PC-3 (cell line): ENCODE data around the gene RBM15B. TPM values are rescaled to one million over a fixed set of nuclear protein-coding genes. Genes with fewer than 3 reads are reported as not detected.

ENCODE experiments used
- ATAC-seq: fragments of 200-7000 bp; cut with Tn5 transposase; 2 replicates; pipeline ENCODE4 v1.9.1; 2020; ENCODE audit warnings: mild to moderate bottlenecking, moderate library complexity
- BruUV-seq: library from RNA; stranded (reverse); fragments of 400-500 nt; replicated peaks from 2 replicates; lab custom pipeline; 2021; lab: Mats Ljungman, UMichigan
- CTCF ChIA-PET: fragments of 300-600 bp; sonication (Branson Sonifier 250); formaldehyde crosslinking; loops from one replicate; lab custom pipeline; 2022; ENCODE audit warnings: antibody characterized with exemption; lab: Charles Lee
- POLR2A ChIA-PET: fragments of 300-600 bp; sonication (Branson Sonifier 250); formaldehyde crosslinking; loops from one replicate; lab custom pipeline; 2022; ENCODE audit warnings: antibody characterized with exemption; ENCODE audit not compliant: unreplicated experiment; lab: Charles Lee
- DNase-seq: peaks from one replicate; pipeline ENCODE4 v3.0.0-alpha.2; 2015
- H2AFZ ChIP-seq: fragments of 300-600 bp; sonication (generic); 2 replicates; pipeline ENCODE4 v1.6.0; 2016; ENCODE audit warnings: antibody characterized with exemption, low read length
- H3F3A ChIP-seq: fragments of 300-600 bp; sonication (generic); one replicate; pipeline ENCODE4 v1.6.0; 2017; ENCODE audit warnings: antibody characterized with exemption, low read length, control low read depth, mild to moderate bottlenecking; ENCODE audit not compliant: unreplicated experiment
- H3K27ac ChIP-seq: fragments of 300-600 bp; sonication (generic); 2 replicates; pipeline ENCODE4 v1.5.1; 2016; ENCODE audit warnings: mild to moderate bottlenecking, low read length
- H3K27me3 ChIP-seq: fragments of 300-600 bp; sonication (generic); 2 replicates; pipeline ENCODE4 v1.6.1; 2016; ENCODE audit warnings: low read length, mixed read lengths
- H3K36me3 ChIP-seq: fragments of 300-600 bp; sonication (generic); 2 replicates; pipeline ENCODE4 v1.6.1; 2016; ENCODE audit warnings: low read depth, mixed run types, low read length, mixed read lengths
- H3K4me1 ChIP-seq: fragments of 300-600 bp; sonication (generic); 2 replicates; pipeline ENCODE4 v1.5.1; 2016; ENCODE audit warnings: low read length; ENCODE audit not compliant: insufficient read depth
- H3K4me2 ChIP-seq: fragments of 300-600 bp; sonication (generic); 2 replicates; pipeline ENCODE4 v1.6.0; 2016; ENCODE audit warnings: low read length
- H3K4me3 ChIP-seq: fragments of 300-600 bp; sonication (generic); 2 replicates; pipeline ENCODE4 v1.5.1; 2016; ENCODE audit warnings: mild to moderate bottlenecking, low read length, mixed read lengths
- H3K79me2 ChIP-seq: fragments of 300-600 bp; sonication (generic); 2 replicates; pipeline ENCODE4 v1.6.1; 2017; ENCODE audit warnings: low read length, mixed read lengths
- H3K9ac ChIP-seq: fragments of 300-600 bp; sonication (generic); 2 replicates; pipeline ENCODE4 v1.6.0; 2016; ENCODE audit warnings: mild to moderate bottlenecking, low read length
- H3K9me2 ChIP-seq: fragments of 300-600 bp; sonication (generic); replicated peaks from 2 replicates; pipeline ENCODE4 v1.6.1; 2016; ENCODE audit warnings: mixed run types, low read length, mixed read lengths
- H3K9me3 ChIP-seq: fragments of 300-600 bp; sonication (generic); 2 replicates; pipeline ENCODE4 v1.6.1; 2016; ENCODE audit warnings: low read length, mixed read lengths
- H4K20me1 ChIP-seq: fragments of 300-600 bp; sonication (generic); 2 replicates; pipeline ENCODE4 v1.6.1; 2016; ENCODE audit warnings: low read length, mixed read lengths
- EZH2 ChIP-seq: fragments of 300-600 bp; sonication (generic); IDR thresholded peaks from one replicate; pipeline ENCODE4 v1.6.1; 2017; ENCODE audit warnings: antibody characterized with exemption, mild to moderate bottlenecking, low read length; ENCODE audit not compliant: unreplicated experiment
- EZH2phosphoT487 ChIP-seq: fragments of 300-600 bp; sonication (generic); IDR thresholded peaks from 2 replicates; pipeline ENCODE4 v1.6.1; 2018; ENCODE audit warnings: mild to moderate bottlenecking, antibody characterized with exemption, low read length, borderline replicate concordance
- intact Hi-C: fragments of 100-400 bp; cut with micrococcal nuclease; formaldehyde crosslinking; loops from 2 replicates; pipeline ENCODE4 v1.9.0; 2023
- total RNA-seq: library from RNA; depleted of rRNA; stranded (reverse); fragments of >200 nt; gene quantifications from 2 replicates; pipeline ENCODE4 v1.2.3, GENCODE V29; 2014
- TF ChIP-seq, protein P1 (sequence below): fragments of 300-600 bp; sonication (generic); conservative IDR thresholded peaks from 2 replicates; pipeline ENCODE4 v1.5.1; 2017; ENCODE audit warnings: antibody characterized with exemption, low read depth, mild to moderate bottlenecking, low read length

The RBM15B gene
- total RNA-seq, 1 experiment from 2014 or later: 31.1 TPM

DNA sequence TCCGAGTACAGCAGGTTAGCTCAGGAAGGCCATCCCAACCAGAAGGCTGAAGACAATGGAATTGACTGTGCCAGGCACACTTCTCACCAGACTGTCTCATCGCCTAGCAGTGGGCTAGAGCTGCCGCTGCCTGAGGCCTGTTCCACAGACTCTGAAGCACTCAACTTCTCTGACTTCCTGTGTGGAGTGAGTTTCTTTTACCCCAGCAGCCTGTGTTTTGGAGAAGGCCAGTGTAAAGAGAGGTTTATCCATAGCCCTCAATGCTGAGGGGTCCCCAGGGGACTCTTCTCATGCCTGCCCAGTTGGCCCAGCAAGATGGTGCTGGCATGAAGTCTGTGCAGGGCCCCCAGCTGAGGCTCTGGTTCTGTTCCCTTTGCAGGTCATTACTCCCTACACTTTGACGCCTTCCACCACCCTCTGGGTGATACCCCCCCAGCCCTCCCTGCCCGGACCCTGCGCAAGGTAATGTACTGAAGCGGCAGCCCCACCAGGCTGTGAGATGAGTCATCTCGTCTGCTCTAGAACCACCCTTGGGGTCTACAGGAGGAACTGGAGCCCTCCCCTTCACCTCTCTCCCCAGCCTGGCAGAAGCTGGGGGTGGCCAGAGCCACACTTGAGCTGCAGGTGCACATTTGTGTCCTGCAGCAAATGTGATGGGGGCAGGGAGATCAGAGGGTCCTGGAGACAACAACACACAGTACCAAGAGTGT is 11.2 kb upstream of the RBM15B start:
- no peaks in the 10 kb centered on the region for H3K27me3 ChIP-seq
- H3K9me2 ChIP-seq: no peaks in the 10 kb centered on the region
- no TSS peak for BruUV-seq
- H3K79me2 ChIP-seq: peaks cover 16% of the 10 kb centered on the region
- no peak overlapping the region for H3K27ac ChIP-seq
- CTCF ChIA-PET: interaction anchor here (1.0 kb wide), 1 partner anchor 279 kb away, joined by 3 read pairs; no protein-coding TSS in a partner anchor
- POLR2A ChIA-PET: no interaction called here
- H2AFZ ChIP-seq: no peak overlapping the region
- no peak for DNase-seq
- peaks cover 8% of the 10 kb centered on the region; the same call in 1 of the 2 replicates for H3K4me1 ChIP-seq
- no peak for ATAC-seq
- no peaks in the 10 kb centered on the region for H3K36me3 ChIP-seq
- TF ChIP-seq EZH2phosphoT487: no peak
- TF ChIP-seq EZH2: no peak
- TF ChIP-seq, protein P1, sequence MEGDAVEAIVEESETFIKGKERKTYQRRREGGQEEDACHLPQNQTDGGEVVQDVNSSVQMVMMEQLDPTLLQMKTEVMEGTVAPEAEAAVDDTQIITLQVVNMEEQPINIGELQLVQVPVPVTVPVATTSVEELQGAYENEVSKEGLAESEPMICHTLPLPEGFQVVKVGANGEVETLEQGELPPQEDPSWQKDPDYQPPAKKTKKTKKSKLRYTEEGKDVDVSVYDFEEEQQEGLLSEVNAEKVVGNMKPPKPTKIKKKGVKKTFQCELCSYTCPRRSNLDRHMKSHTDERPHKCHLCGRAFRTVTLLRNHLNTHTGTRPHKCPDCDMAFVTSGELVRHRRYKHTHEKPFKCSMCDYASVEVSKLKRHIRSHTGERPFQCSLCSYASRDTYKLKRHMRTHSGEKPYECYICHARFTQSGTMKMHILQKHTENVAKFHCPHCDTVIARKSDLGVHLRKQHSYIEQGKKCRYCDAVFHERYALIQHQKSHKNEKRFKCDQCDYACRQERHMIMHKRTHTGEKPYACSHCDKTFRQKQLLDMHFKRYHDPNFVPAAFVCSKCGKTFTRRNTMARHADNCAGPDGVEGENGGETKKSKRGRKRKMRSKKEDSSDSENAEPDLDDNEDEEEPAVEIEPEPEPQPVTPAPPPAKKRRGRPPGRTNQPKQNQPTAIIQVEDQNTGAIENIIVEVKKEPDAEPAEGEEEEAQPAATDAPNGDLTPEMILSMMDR: no peak
- no peaks in the 10 kb centered on the region for H3F3A ChIP-seq
- H3K9ac ChIP-seq: no peak overlapping the region
- no peaks in the 10 kb centered on the region for H4K20me1 ChIP-seq
- intact Hi-C loops: loop anchor here (10.0 kb wide), 1 partner anchor 295 kb away; the partner anchor contains the start of gene TEX264
- no peaks in the 10 kb centered on the region for H3K9me3 ChIP-seq
- H3K4me2 ChIP-seq: no peak overlapping the region
- no peak overlapping the region for H3K4me3 ChIP-seq

DNA sequence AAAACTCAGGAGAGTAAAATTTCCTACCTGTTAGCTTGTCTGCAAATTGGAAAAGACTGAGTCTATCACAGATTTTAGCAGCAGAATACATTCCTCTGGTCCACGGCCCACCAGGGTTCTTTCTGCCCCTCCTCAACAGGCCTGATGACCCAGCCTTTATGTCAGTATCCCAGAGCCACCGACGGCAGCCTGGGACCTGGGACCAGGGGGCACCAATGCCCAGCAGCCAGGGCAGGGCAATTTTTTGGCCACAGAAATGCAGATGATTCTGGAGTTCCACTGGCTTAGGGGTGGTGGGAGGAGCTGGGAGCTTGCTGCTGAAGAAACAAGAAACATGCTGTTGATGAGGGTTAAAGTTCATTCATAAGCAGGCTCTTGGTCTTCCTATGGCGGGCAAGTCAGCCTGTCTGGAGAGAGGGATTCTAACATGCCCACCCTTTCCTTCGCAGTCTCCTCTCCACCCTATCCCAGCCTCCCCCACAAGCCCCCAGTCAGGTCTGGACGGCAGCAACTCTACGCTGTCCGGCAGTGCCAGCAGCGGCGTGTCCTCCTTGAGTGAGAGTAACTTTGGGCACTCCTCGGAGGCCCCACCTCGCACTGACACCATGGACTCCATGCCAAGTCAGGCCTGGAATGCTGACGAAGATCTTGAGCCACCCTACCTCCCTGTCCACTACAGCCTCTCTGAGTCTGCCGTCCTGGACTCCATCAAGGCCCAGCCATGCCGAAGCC is 10.3 kb upstream of the RBM15B start:
- no peak overlapping the region for H3K27ac ChIP-seq
- POLR2A ChIA-PET: no interaction called here
- peaks cover under 1% of the 10 kb centered on the region for H4K20me1 ChIP-seq
- DNase-seq: no peak
- no peak for ATAC-seq
- H3K9me2 ChIP-seq: no peaks in the 10 kb centered on the region
- H3K36me3 ChIP-seq: peaks cover under 1% of the 10 kb centered on the region; the same call in 1 of the 2 replicates
- intact Hi-C loops: loop anchor here (10.0 kb wide), 1 partner anchor 294 kb away; the partner anchor contains the start of gene TEX264
- no peaks in the 10 kb centered on the region for H3F3A ChIP-seq
- H3K79me2 ChIP-seq: peaks cover 23% of the 10 kb centered on the region
- H3K4me2 ChIP-seq: no peak overlapping the region
- BruUV-seq: no TSS peak
- H3K4me1 ChIP-seq: peaks cover 8% of the 10 kb centered on the region; the same call in 1 of the 2 replicates
- H3K9me3 ChIP-seq: no peaks in the 10 kb centered on the region
- H3K27me3 ChIP-seq: no peaks in the 10 kb centered on the region
- no peak overlapping the region for H3K4me3 ChIP-seq
- H3K9ac ChIP-seq: no peak overlapping the region
- CTCF ChIA-PET: interaction anchor here (1.0 kb wide), 1 partner anchor 280 kb away, joined by 3 read pairs; no protein-coding TSS in a partner anchor
- no peak overlapping the region for H2AFZ ChIP-seq
- no peak for TF ChIP-seq EZH2phosphoT487
- TF ChIP-seq, protein P1: no peak
- TF ChIP-seq EZH2: no peak
